K562 (cell line): ENCODE results near the gene IFI6. TPM values are rescaled to one million over a fixed set of nuclear protein-coding genes. Genes with fewer than 3 reads are reported as not detected.

Experiments
- ARHGAP35 ChIP-seq: fragments of 450-650 bp; IDR thresholded peaks from 2 replicates; pipeline ENCODE4 v1.6.1; 2018; ENCODE audit not compliant: partially characterized antibody
- ATF1 ChIP-seq, 2 experiments: fragments of 450-650 bp in 1 of 2; IDR thresholded peaks; 2 replicates each; pipeline ENCODE4 v1.6.1; 2016; ENCODE audit warnings: missing compliant biosample characterization in 1 of 2, missing genetic modification characterization in 1 of 2
- CREM ChIP-seq: IDR thresholded peaks from 2 replicates; pipeline ENCODE4 v1.6.1; 2014; ENCODE audit warnings: antibody characterized with exemption, low read depth
- ESRRA ChIP-seq: fragments of 450-650 bp; IDR thresholded peaks from 2 replicates; pipeline ENCODE4 v1.6.1; 2014; ENCODE audit warnings: low read depth, mild to moderate bottlenecking, moderate library complexity, borderline replicate concordance
- HDGF ChIP-seq: fragments of 450-650 bp; IDR thresholded peaks from 2 replicates; pipeline ENCODE4 v1.6.1; 2016
- HEY1 ChIP-seq: fragments of 250-450 bp; sonication (Bioruptor Pico); IDR thresholded peaks from 2 replicates; pipeline ENCODE4 v1.5.0; 2020; ENCODE audit warnings: mild to moderate bottlenecking, moderate library complexity, borderline replicate concordance
- KDM1A ChIP-seq, 2 experiments: fragments of 450-650 bp; IDR thresholded peaks; 2 replicates each; pipeline ENCODE4 v1.6.1; 2016; ENCODE audit warnings: mild to moderate bottlenecking in 2 of 2
- NBN ChIP-seq: fragments of 450-650 bp; IDR thresholded peaks from 2 replicates; pipeline ENCODE4 v1.6.1; 2016; ENCODE audit warnings: low read depth, mild to moderate bottlenecking
- NR2C1 ChIP-seq, 2 experiments: fragments of 450-650 bp; IDR thresholded peaks; 2 replicates each; pipeline ENCODE4 v1.6.1; 2017; ENCODE audit warnings: mild to moderate bottlenecking in 2 of 2, antibody characterized with exemption in 1 of 2, inconsistent platforms in 1 of 2, missing compliant biosample characterization in 1 of 2, missing genetic modification characterization in 1 of 2
- RBM25 ChIP-seq: fragments of 200-400 bp; formaldehyde crosslinking; IDR thresholded peaks from 2 replicates; pipeline ENCODE4 v1.6.1; 2018; ENCODE audit warnings: low read length, low read depth, moderate library complexity; ENCODE audit not compliant: severe bottlenecking
- SIN3A ChIP-seq, 2 experiments: fragments of 150-350 bp in 1 of 2; IDR thresholded peaks; 2 replicates each; pipeline ENCODE4 v1.6.1; 2011 to 2016; ENCODE audit warnings: borderline replicate concordance in 2 of 2, low read depth in 2 of 2, low read length in 2 of 2, mild to moderate bottlenecking in 2 of 2, moderate library complexity in 2 of 2; ENCODE audit not compliant: control insufficient read depth in 1 of 2
- SMARCC2 ChIP-seq: fragments of 450-650 bp; IDR thresholded peaks from 2 replicates; pipeline ENCODE4 v1.6.1; 2017; ENCODE audit warnings: antibody characterized with exemption, moderate library complexity, mild to moderate bottlenecking, low read depth
- STAG1 ChIP-seq: sonication (generic); formaldehyde crosslinking; IDR thresholded peaks from 2 replicates; pipeline ENCODE4 v1.5.0; 2020; ENCODE audit warnings: missing genetic modification reagents, borderline replicate concordance
- ZNF324 ChIP-seq: fragments of 250-450 bp; sonication (Bioruptor Pico); IDR thresholded peaks from 2 replicates; pipeline ENCODE4 v1.4.0; 2020; ENCODE audit warnings: mild to moderate bottlenecking
- polyA plus RNA-seq, 8 experiments: library from polyadenylated mRNA; depleted of rRNA in 4 of 8; stranded (reverse) in 5 of 8; unstranded in 3 of 8; fragments of >200 nt; fragmentation: Nextera tagmentation in 2 of 8; fragmentation: Illumina TruSeq in 1 of 8; extraction: Ambion mirVana in 2 of 8; extraction: Trizol in 1 of 8; gene quantifications; 2 replicates each; pipeline versions ENCODE4 v1.2.1 to v1.2.3, GENCODE V29; 2011 to 2014; ENCODE audit warnings: inconsistent platforms in 1 of 8, missing spikeins in 1 of 8
- total RNA-seq, 7 experiments: library from RNA; depleted of rRNA in 6 of 7; stranded (reverse); fragments of >200 nt in 6 of 7; fragmentation: Illumina TruSeq in 2 of 7; extraction: Trizol in 2 of 7; gene quantifications; 2 replicates each; pipeline versions ENCODE4 v1.2.1 to v1.2.3, GENCODE V29; 2011 to 2021; ENCODE audit warnings: low replicate concordance in 1 of 7
- TF ChIP-seq, protein P1 (sequence below): sonication (generic); formaldehyde crosslinking; IDR thresholded peaks from 2 replicates; pipeline ENCODE4 v1.8.0; 2022; ENCODE audit warnings: mild to moderate bottlenecking, missing genetic modification reagents
- TF ChIP-seq, protein P2 (sequence below): fragments of 250-450 bp; sonication (Bioruptor Pico); IDR thresholded peaks from 2 replicates; pipeline ENCODE4 v1.8.0; 2022; ENCODE audit warnings: inconsistent platforms
- TF ChIP-seq, protein P3 (sequence below), 2 experiments: IDR thresholded peaks; 2 replicates each; pipeline ENCODE4 v1.6.1; 2011; ENCODE audit warnings: borderline replicate concordance in 1 of 2, control low read depth in 1 of 2, low read depth in 1 of 2, low read length in 1 of 2, mild to moderate bottlenecking in 1 of 2, mixed read lengths in 1 of 2, moderate library complexity in 1 of 2; ENCODE audit not compliant: insufficient read depth in 1 of 2, insufficient read length in 1 of 2, poor library complexity in 1 of 2, severe bottlenecking in 1 of 2; ENCODE audit errors: extremely low read depth in 1 of 2
- TF ChIP-seq, protein P4 (sequence below): sonication (generic); formaldehyde crosslinking; IDR thresholded peaks from 2 replicates; pipeline ENCODE4 v1.9.0; 2022; ENCODE audit warnings: mild to moderate bottlenecking, missing genetic modification reagents
- TF ChIP-seq, protein P5 (sequence below): fragments of 250-450 bp; sonication (Bioruptor Pico); IDR thresholded peaks from 2 replicates; pipeline ENCODE4 v1.5.0; 2021
- TF ChIP-seq, protein P6 (sequence below): sonication (generic); formaldehyde crosslinking; IDR thresholded peaks from 2 replicates; pipeline ENCODE4 v1.9.0; 2022; ENCODE audit warnings: mild to moderate bottlenecking, missing genetic modification reagents

IFI6 gene
- total and polyA plus RNA-seq, 9 of the 15 experiments (the other 6 are each of a cell fraction or from before 2014, with no cell fraction given): 0.17 to 4.5 (median 2.2) TPM

DNA sequence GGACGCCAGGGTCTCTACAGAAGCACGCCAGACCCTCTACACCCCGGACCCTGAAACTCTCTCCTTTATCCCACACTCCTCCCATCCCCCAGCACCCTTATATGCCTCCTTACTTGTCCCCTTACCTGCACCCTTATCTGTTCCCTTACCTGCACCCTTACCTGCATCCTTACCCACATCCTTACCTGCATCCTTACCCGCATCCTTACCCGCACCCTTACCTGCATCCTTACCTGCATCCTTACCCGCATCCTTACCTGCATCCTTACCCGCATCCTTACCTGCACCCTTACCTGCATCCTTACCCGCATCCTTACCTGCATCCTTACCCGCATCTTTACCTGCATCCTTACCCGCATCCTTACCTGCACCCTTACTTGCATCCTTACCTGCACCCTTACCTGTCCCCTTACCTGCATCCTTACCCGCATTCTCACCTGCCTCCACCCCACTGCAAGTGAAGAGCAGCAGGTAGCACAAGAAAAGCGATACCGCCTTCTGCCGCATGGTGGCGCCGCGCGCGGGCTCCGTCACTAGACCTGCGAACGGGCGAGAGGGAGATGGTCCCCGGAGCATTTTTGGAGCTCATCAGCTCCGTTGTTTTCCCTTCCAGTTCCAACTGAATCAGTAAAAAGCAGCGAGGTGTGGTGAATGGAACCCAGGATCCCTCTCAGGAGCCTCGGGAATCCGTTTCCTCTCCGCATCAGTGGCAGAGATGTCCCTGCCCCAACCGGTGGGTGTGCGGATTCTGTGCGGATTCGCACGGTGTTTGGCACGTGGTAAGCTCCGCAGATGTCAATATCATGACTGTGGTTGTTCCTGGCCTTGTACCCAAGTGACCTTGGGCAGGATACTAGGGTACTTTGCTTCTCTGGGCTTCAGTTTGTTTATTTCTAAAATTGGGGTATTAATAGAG, 2.9 kb downstream of the IFI6 start (continued):
- TF ChIP-seq, protein P1, sequence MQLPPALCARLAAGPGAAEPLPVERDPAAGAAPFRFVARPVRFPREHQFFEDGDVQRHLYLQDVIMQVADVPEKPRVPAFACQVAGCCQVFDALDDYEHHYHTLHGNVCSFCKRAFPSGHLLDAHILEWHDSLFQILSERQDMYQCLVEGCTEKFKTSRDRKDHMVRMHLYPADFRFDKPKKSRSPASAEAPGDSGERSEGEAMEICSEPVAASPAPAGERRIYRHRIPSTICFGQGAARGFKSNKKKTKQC: 0 out of 2 replicates have a peak, but pooled peaks have one; percentile 24
- TF ChIP-seq NBN (peak; percentile 22; the same call in 1 of the 2 replicates), ARHGAP35 (no peak), KDM1A (IDR thresholded peaks at IDR 0.05) (peak; percentile 81 to 84; a peak in 3 of 4 replicates), HEY1 (CRISPR knock-in tag) (no peak), ESRRA (0 out of 2 replicates have a peak, but pooled peaks have one; percentile 23), ATF1 (CRISPR knock-in tag; IDR thresholded peaks at IDR 0.05) (peak; percentile 17; the same call in 1 of the 2 replicates), ATF1 (tag; IDR thresholded peaks at IDR 0.05) (peak; percentile 75), SIN3A (IDR thresholded peaks at IDR 0.05; ENCODE audit: borderline replicate concordance in 2 of 2, control insufficient read depth in 1 of 2, low read depth in 2 of 2, low read length in 2 of 2) (peak in 1 of 2 experiments; percentile 51; a peak in 1 of 4 replicates), STAG1 (CRISPR knock-in tag) (peak; percentile 40; the same call in 1 of the 2 replicates), SMARCC2 (no peak), RBM25 (no peak), HDGF (no peak), CREM (peak; percentile 88), ZNF324 (no peak), NR2C1 (IDR thresholded peaks at IDR 0.05) (no peak), NR2C1 (tag; IDR thresholded peaks at IDR 0.05) (no peak)
- TF ChIP-seq, protein P2, sequence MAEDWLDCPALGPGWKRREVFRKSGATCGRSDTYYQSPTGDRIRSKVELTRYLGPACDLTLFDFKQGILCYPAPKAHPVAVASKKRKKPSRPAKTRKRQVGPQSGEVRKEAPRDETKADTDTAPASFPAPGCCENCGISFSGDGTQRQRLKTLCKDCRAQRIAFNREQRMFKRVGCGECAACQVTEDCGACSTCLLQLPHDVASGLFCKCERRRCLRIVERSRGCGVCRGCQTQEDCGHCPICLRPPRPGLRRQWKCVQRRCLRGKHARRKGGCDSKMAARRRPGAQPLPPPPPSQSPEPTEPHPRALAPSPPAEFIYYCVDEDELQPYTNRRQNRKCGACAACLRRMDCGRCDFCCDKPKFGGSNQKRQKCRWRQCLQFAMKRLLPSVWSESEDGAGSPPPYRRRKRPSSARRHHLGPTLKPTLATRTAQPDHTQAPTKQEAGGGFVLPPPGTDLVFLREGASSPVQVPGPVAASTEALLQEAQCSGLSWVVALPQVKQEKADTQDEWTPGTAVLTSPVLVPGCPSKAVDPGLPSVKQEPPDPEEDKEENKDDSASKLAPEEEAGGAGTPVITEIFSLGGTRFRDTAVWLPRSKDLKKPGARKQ (CRISPR knock-in tag): 0 out of 2 replicates have a peak, but pooled peaks have one; percentile 40
- TF ChIP-seq, protein P3, sequence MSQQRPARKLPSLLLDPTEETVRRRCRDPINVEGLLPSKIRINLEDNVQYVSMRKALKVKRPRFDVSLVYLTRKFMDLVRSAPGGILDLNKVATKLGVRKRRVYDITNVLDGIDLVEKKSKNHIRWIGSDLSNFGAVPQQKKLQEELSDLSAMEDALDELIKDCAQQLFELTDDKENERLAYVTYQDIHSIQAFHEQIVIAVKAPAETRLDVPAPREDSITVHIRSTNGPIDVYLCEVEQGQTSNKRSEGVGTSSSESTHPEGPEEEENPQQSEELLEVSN (IDR thresholded peaks at IDR 0.05; ENCODE audit: borderline replicate concordance in 1 of 2, extremely low read depth in 1 of 2, insufficient read depth in 1 of 2, insufficient read length in 1 of 2, low read depth in 1 of 2, low read length in 1 of 2, poor library complexity in 1 of 2, severe bottlenecking in 1 of 2): peak; percentile 65 to 81
- TF ChIP-seq, protein P4, sequence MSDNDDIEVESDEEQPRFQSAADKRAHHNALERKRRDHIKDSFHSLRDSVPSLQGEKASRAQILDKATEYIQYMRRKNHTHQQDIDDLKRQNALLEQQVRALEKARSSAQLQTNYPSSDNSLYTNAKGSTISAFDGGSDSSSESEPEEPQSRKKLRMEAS (CRISPR knock-in tag): peak; percentile 92
- TF ChIP-seq, protein P5, sequence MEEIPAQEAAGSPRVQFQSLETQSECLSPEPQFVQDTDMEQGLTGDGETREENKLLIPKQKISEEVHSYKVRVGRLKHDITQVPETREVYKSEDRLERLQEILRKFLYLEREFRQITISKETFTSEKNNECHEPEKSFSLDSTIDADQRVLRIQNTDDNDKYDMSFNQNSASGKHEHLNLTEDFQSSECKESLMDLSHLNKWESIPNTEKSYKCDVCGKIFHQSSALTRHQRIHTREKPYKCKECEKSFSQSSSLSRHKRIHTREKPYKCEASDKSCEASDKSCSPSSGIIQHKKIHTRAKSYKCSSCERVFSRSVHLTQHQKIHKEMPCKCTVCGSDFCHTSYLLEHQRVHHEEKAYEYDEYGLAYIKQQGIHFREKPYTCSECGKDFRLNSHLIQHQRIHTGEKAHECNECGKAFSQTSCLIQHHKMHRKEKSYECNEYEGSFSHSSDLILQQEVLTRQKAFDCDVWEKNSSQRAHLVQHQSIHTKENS: no peak
- TF ChIP-seq, protein P6, sequence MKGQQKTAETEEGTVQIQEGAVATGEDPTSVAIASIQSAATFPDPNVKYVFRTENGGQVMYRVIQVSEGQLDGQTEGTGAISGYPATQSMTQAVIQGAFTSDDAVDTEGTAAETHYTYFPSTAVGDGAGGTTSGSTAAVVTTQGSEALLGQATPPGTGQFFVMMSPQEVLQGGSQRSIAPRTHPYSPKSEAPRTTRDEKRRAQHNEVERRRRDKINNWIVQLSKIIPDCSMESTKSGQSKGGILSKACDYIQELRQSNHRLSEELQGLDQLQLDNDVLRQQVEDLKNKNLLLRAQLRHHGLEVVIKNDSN (CRISPR knock-in tag): peak; percentile 65
